Measurements from ENCODE around the gene MSLN.

The MSLN gene

DNA sequence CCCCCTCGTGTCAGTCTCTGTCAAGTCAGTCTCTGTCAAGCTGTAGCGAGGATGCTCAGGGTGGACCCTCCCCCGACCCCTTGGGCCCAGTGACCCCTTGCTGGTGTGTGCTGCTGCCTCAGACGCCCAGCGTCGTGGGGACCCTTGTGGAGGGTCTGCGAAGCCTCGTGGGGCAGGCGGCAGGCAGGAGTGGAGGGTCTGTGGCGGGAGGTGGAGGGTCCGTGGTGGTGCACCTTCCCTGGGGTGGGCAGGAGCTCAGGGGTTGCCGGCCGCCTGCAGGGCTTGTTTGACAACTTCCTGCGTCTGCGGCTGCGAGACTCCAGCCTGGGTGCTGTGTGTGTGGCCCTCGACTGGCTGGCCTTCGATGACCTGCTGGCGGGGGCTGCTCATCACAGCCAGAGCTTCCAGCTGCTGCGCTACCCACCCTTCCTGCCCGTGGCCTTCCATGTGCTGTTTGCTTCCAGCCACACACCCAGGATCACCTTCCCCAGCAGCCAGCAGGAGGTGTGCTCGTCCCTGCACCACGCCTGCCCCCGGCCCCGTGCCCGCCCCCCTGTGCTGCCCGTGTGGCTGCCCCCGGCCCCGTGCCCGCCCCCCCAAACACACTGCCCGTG, 34.4 kb downstream of the MSLN start:
- no peak for DNase-seq

- DNase-seq: no peak
Measured at GRCh38 chr16:795580-796229, 35.2 kb downstream of the MSLN start.

GRCh38 chr16:796296-797119, 36.0 kb downstream of the MSLN start:
- no peak for DNase-seq

DNA sequence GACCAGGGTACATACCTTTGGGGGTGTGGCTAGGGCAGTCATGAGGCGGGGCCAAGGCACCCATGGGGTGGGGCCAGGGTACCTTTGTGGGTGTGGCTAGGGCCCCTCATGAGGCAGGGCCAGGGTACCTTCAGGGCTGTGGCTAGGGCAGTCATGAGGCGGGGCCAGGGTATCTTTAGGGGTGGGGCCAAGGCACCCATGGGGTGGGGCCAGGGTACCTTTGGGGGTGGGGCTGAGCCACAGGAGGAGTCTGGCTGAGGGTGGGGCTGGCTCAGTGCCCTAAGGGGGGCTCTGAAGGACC, 36.5 kb downstream of the MSLN start:
- no peak for DNase-seq

DNA sequence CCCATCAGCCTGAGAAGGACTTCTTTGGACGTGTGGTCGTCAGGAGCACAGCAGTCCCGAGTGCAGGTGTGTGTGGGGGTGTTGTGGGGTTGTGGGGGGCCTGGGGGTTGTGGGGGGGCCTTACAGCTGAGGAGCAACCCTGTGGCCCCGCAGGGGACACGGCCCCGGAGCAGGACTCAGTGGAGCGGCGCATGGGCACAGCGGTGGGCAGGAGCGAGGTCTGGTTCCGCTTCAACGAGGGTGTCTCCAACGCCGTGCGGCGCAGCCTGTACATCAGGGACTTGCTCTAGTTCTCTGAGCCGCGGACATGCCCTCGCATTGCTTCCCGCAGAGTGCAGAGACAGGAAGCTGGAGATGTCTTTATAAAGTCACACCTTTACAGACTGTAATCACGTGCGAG, 37.2 kb downstream of the MSLN start:
- no peak for DNase-seq

DNA sequence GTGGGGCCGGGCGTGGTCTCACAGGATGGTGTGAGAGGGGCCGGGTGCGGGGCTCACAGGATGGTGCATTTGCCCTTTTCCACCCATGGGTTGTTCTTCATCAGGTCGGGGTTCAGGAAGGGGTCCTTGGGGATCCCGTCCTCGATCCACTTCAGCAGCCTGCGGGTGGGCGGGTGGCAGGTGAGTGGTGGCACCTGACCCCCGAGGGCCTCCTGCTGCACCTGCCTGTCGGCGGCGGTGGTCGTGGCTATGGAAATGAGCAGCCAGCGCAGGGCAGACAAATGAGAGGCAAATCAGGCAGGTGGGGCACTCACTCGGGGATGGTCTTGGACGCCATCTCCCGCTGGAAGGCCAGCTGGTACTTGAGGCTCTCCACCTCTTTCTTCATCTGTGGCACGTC, 38.1 kb downstream of the MSLN start:
- DNase-seq: no peak

DNA sequence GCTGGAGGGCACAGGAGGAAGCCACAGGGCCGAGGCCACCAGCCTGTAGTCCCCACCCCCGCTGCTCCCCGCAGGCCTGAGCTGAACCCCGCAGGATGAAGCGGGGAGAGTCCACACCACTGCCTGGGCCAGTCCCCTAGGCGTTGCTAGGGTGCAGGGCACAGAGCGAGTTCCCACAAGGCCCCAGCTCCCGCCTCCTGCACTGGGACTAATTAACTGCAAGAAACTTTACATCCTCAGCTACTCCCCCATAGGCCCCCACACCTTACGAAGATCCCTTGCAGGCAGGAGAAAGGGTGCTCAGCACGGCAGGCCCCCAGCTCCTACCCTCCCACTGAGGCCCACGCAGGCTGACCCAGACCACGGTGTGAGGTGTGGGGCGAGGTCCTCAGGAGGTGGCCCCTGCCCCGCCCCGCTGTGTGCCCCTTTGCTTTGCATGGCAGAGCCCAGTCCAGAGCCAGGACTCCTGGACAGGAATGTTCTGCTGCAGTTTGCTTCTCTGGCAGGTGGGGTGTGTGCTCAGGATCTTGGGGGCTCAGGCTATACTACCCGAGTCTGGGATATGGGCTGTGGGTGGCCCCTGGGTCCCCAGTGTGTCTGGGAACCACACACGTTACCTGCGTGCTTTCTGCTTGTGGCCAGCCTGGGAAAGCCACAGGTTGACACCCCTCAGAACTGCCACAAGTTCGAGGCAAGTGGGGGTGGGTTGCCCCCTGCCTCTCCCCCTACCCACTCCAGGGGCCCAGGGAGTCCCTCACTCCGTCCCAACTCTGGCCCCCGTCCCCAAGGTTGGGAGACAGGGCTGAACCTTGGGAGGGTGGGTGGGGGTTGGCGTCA, 38.8 kb downstream of the MSLN start:
- DNase-seq: no peak

DNA sequence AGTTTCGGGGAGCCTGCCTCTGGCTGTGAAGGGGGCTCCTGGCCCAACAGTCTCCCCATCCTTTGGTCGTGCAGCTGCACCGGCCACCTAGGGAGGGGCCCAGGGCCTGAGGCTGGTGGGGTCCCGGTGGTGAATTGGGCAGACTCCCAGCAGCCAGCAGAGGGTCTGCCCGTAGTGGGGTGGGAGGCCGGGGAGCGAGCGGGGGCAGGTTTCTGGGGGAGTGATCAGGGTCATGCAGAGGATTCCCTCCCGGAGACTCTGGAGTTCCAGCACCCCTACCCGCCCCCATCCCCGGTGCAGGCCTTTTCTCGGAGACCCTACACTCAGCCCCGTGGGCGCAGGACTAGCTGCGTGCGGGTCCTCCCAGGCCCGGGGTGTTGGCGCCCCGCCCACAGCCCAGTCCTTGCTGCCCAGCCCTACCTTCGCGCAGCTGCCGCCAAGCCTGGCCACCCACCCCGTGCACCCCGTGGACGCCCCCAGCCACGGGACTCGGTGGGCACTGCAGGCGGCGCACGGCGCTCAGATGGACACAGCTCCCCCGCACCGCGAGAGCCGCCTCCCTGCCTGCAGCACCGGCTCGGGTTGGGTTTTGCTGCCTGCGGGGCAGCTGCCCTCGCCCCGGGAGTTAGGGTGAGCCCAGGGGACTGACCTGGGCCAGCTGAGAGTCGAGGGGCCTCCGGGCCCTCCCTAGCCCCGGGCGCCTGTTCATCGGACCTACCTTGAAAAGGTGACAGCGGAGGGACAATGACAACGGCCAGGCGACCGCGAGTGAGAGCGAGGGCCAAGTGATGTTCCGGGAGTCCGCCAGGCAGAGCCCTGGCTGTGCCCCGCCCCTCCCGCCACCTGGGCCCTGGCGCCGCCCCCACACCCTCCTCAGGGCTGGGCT, 39.7 kb downstream of the MSLN start, which contains the start of gene GNG13:
Gene GNG13 (minus strand): TSS at position 787 of the 886 bp plus-strand sequence. CDS start 1,657 bp downstream, outside the sequence.
- no peak for DNase-seq

DNA sequence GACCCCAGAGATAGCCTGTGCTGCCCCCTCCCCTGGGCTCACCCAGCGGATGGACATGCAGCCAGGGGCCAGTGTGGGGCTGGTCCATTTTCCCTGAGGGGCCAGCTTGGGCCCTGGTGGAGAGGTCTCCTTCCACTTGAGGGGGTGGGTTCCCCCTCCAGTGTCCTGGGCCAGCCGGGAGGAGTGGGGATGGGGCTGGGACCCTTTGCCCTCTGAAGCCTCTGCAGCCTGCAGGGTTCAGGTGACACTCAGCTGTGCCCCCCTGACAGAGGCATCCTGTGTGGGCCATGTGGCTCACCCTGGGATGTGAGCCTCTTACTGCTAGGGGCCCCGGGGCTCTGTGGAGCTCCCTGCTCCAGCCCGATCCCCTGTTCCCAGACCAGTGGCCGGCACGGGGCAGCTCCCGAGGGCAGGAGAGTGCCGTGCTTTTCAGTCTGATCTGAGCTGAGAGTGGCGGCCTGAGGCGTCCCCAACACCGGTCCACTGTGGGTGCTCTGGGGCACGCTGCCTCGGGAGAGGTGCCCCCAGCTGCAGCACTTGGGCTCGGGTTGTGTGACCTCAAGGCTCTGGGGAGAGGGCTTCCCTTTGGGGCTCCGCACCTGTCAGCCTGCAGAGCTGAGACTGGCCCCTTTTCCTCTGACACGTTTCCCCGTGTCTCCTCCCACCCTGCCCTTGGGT, 40.4 kb downstream of the MSLN start:
- no peak for DNase-seq

DNA sequence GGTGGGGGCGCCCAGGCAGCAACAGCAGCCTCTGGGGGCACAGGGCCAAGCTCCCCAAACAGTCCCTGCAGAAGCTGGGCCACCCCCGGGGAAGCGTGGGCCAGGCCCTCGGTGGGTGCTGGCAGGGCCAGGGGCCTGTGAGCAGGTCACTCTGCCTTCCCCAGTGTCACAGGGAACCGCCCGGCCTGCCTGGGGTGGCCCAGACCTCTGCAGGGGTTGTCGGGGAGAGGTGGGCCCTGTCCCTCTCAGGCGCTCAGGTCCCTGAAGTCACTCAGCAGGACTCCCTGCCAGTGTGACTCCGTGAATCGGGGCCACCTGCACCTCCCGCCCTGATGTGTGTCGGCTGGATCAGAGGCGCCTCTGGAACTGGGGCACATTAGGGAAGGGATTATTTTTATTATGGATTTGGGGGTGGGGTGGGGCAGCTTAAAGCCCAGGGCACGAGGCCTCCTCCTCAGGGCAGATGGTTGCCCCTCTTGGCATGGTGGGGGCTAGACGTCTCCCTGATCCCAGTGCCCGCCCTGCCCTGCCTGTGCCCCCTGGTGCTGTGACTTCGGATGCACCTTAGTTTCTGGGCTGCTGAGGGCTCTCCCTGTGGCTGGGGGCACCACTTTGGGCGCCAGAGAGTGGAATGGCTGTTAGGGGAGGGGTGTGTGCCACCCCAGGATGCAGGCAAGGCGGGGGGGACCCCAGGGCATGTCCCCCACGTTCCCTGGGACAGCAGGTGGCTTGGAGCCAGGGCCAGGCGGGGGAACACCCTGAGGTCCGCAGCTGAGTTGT, 41.2 kb downstream of the MSLN start:
- DNase-seq: no peak

DNA sequence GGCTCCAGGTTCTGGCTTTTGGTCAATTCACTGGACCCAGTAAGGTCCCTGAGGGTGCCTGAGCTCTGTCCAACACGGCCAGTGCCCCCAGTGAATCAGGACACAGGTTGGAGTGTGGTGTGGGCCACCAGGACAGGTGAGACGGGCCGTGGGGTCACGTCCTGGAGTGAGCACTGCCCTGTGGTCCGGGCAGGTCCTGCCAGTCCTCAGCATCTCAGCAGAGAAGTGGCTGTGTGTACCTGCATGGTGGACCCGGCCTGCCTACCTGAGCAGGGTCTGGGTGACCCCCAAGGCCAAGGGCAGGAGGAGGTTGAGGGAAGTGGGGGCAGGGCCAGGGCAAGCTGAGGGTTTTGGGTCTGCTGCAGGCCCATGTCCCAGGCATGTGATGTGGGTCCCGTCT, 41.9 kb downstream of the MSLN start:
- DNase-seq: no peak

GRCh38 chr16:802914-803753, 42.6 kb downstream of the MSLN start:
- DNase-seq: no peak

- DNase-seq: no peak
Measured at GRCh38 chr16:803754-804080, 43.2 kb downstream of the MSLN start.

- DNase-seq: no peak
Measured at GRCh38 chr16:804193-805048, 43.9 kb downstream of the MSLN start.

DNA sequence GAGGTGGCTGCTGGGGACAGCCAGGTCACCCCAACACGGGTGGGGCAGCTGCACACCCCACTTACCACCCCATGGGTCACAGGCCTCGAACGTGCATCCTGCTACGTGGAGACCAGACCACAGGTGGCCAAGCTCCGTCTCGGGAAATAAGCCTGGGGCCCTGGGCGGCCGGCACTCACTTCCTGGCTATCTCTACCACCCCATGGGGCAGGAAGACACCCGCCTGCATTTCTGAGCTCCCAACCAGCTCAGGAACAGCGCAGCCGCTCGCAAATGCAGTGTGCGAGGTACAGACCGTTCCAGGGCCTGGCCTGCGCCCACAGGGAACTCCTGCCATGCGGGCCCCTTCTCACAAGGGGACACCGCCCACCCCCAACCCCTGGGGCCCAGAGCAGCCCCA, 44.9 kb downstream of the MSLN start:
- DNase-seq: no peak

- DNase-seq: peak; percentile 75
Measured at GRCh38 chr16:807347-808084, 47.0 kb downstream of the MSLN start.

- no peak for DNase-seq
Measured at GRCh38 chr16:808085-808386, 47.5 kb downstream of the MSLN start.

DNA sequence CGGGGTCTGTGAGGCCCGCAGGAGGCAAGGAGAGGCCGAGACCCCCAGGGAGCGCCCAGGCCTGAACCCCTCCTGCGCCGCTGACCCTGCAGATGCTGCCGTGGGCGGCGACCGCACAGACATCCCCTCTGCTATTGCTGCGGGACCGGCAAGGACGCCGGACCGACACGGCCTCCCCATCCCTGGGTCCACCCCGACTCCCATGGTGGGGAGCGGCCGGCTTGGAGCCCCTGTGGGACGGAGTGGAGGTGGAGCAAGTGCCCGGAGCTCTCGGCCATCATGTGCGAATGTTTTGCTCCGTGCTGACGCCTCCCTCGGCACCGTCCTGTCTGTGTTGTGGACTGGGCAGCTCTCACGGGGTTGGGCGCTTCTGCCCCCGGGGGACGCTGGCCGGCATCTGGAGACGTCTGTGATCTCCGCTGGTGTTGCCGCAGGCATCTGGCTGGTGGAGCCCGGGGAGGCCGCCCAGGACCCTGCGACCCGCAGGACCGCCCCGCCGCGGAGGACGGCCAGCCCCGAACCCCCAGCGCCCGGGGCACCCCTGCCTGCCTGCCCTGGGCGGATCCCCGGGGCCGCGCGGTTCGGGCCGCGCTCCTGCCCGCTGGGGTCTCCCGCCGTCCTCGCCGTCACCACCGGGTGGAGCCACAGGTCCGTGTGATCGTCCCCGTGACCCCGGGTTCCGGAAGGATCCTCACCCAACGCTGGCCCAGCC, 52.8 kb downstream of the MSLN start:
- DNase-seq: no peak
